H1 (cell line): ENCODE data around the gene TMEM89. TPM values are rescaled to one million over a fixed set of nuclear protein-coding genes. Genes with fewer than 3 reads are reported as not detected.

Experiments
- CTCF ChIA-PET: fragments of 300-600 bp; sonication (Branson Sonifier 250); formaldehyde crosslinking; loops from one replicate; lab custom pipeline; 2021; ENCODE audit not compliant: partially characterized antibody; lab: Charles Lee
- POLR2A ChIA-PET: fragments of 300-600 bp; sonication (Branson Sonifier 250); formaldehyde crosslinking; loops from one replicate; lab custom pipeline; 2021; ENCODE audit warnings: inconsistent platforms; ENCODE audit not compliant: partially characterized antibody; lab: Charles Lee
- DNase-seq, 2 experiments: peaks; one replicate each; pipeline versions ENCODE4 v3.0.0 to v3.0.0-alpha.2; 2010 to 2022; ENCODE audit warnings: low spot score in 2 of 2, low read depth in 1 of 2, mixed read lengths in 1 of 2
- FAIRE-seq: peaks from 2 replicates; lab custom pipeline; 2011; peaks lifted over from hg19 to GRCh38; lab: Jason Lieb, UNC
- H2AFZ ChIP-seq: 2 replicates; pipeline ENCODE4 v1.8.1; 2012; ENCODE audit warnings: low read length, inconsistent platforms
- H2AK5ac ChIP-seq: 2 replicates; pipeline ENCODE4 v1.6.1; 2013; ENCODE audit warnings: low read depth, low read length
- H2BK120ac ChIP-seq: replicated peaks from 2 replicates; pipeline ENCODE3; 2013; ENCODE audit warnings: low read depth, low read length, inconsistent platforms
- H2BK12ac ChIP-seq: 2 replicates; pipeline ENCODE4 v1.6.1; 2013; ENCODE audit warnings: low read depth, low read length
- H2BK15ac ChIP-seq: 2 replicates; pipeline ENCODE4 v1.6.1; 2013; ENCODE audit warnings: low read length
- H2BK20ac ChIP-seq: 2 replicates; pipeline ENCODE4 v1.6.1; 2013; ENCODE audit warnings: low read length
- H2BK5ac ChIP-seq: 2 replicates; pipeline ENCODE4 v1.6.1; 2013; ENCODE audit warnings: low read depth, low read length
- H3K14ac ChIP-seq: 2 replicates; pipeline ENCODE4 v1.6.1; 2013; ENCODE audit warnings: inconsistent platforms; ENCODE audit not compliant: insufficient read length
- H3K18ac ChIP-seq: 2 replicates; pipeline ENCODE4 v1.6.1; 2013; ENCODE audit warnings: low read length; ENCODE audit errors: extremely low read depth
- H3K23ac ChIP-seq: 2 replicates; pipeline ENCODE4 v1.6.1; 2013; ENCODE audit warnings: inconsistent platforms; ENCODE audit not compliant: insufficient read length
- H3K23me2 ChIP-seq: 2 replicates; pipeline ENCODE4 v1.6.1; 2013; ENCODE audit warnings: low read depth, low read length
- H3K27ac ChIP-seq: 2 replicates; pipeline ENCODE4 v1.6.1; 2011; ENCODE audit warnings: low read depth, low read length, inconsistent platforms
- H3K27me3 ChIP-seq, 4 experiments: replicated peaks in 1 of 4; 1 replicate in 1 of 4; 2 replicates in 3 of 4; pipeline versions ENCODE4 v1.6.1 to v1.8.1; 2011 to 2013; ENCODE audit warnings: low read length in 3 of 4, mild to moderate bottlenecking in 3 of 4, inconsistent platforms in 2 of 4, mixed read lengths in 2 of 4, moderate library complexity in 1 of 4; ENCODE audit not compliant: control insufficient read depth in 3 of 4, insufficient read depth in 3 of 4; ENCODE audit errors: extremely low read depth in 1 of 4
- H3K36me3 ChIP-seq, 4 experiments: 2 replicates each; pipeline versions ENCODE4 v1.6.1 to v1.8.1; 2011 to 2013; ENCODE audit warnings: mild to moderate bottlenecking in 4 of 4, low read length in 3 of 4, moderate library complexity in 2 of 4, control low read depth in 1 of 4, inconsistent platforms in 1 of 4; ENCODE audit not compliant: insufficient read depth in 4 of 4, control insufficient read depth in 2 of 4
- H3K4ac ChIP-seq: replicated peaks from 2 replicates; pipeline ENCODE3; 2013; ENCODE audit warnings: low read length, low read depth, mixed read lengths, inconsistent platforms; ENCODE audit not compliant: insufficient read length
- H3K4me1 ChIP-seq, 4 experiments: replicated peaks in 1 of 4; 1 replicate in 1 of 4; 2 replicates in 3 of 4; pipeline versions ENCODE4 v1.6.1 to v1.8.1; 2011 to 2013; ENCODE audit warnings: low read length in 3 of 4, inconsistent platforms in 2 of 4, mixed read lengths in 1 of 4; ENCODE audit not compliant: insufficient read depth in 4 of 4, control insufficient read depth in 3 of 4
- H3K4me2 ChIP-seq, 2 experiments: 2 replicates each; pipeline versions ENCODE4 v1.6.1 to v1.8.1; 2011 to 2013; ENCODE audit warnings: low read depth in 2 of 2, low read length in 2 of 2, control low read depth in 1 of 2, inconsistent platforms in 1 of 2, mild to moderate bottlenecking in 1 of 2; ENCODE audit not compliant: insufficient read depth in 1 of 2
- H3K4me3 ChIP-seq, 4 experiments: fragments of 200-600, 300-600 bp in 1 of 4; sonication (generic), shearing (Covaris generic), sonication (Bioruptor Twin) in 1 of 4; 2 replicates each; pipeline versions ENCODE4 v1.5.1 to v1.8.1; 2011 to 2016; ENCODE audit warnings: low read length in 4 of 4, low read depth in 3 of 4, control low read depth in 2 of 4, inconsistent platforms in 2 of 4, mild to moderate bottlenecking in 2 of 4, mixed read lengths in 1 of 4, moderate library complexity in 1 of 4; ENCODE audit not compliant: insufficient read depth in 2 of 4; ENCODE audit errors: extremely low read depth in 1 of 4
- H3K56ac ChIP-seq: replicated peaks from 2 replicates; pipeline ENCODE3; 2013; ENCODE audit warnings: low read depth, mild to moderate bottlenecking, mixed read lengths, low read length, inconsistent platforms; ENCODE audit not compliant: insufficient read length
- H3K79me1 ChIP-seq: 2 replicates; pipeline ENCODE4 v1.6.1; 2013; ENCODE audit warnings: low read depth, low read length, control low read depth
- H3K79me2 ChIP-seq, 2 experiments: 2 replicates each; pipeline versions ENCODE4 v1.6.1 to v1.8.1; 2012 to 2013; ENCODE audit warnings: low read length in 2 of 2, mild to moderate bottlenecking in 2 of 2, inconsistent platforms in 1 of 2; ENCODE audit not compliant: insufficient read depth in 2 of 2, control insufficient read depth in 1 of 2
- H3K9ac ChIP-seq, 4 experiments: replicated peaks in 1 of 4; 1 replicate in 1 of 4; 2 replicates in 3 of 4; pipeline versions ENCODE4 v1.6.1 to v1.8.1; 2011 to 2013; ENCODE audit warnings: low read depth in 3 of 4, low read length in 3 of 4, control low read depth in 2 of 4, mild to moderate bottlenecking in 2 of 4, moderate library complexity in 2 of 4, inconsistent platforms in 1 of 4; ENCODE audit errors: extremely low read depth in 1 of 4
- H3K9me3 ChIP-seq, 2 experiments: 2 replicates each; pipeline versions ENCODE4 v1.6.1 to v1.8.1; 2012 to 2013; ENCODE audit warnings: mild to moderate bottlenecking in 2 of 2, moderate library complexity in 2 of 2, control low read depth in 1 of 2, inconsistent platforms in 1 of 2, low read depth in 1 of 2, low read length in 1 of 2, mixed read lengths in 1 of 2; ENCODE audit not compliant: insufficient read depth in 2 of 2
- H4K20me1 ChIP-seq, 2 experiments: replicated peaks in 1 of 2; 2 replicates each; pipeline versions ENCODE3 to v1.8.1; 2011 to 2013; ENCODE audit warnings: inconsistent platforms in 2 of 2, low read length in 2 of 2, mild to moderate bottlenecking in 1 of 2; ENCODE audit not compliant: insufficient read depth in 2 of 2, control insufficient read depth in 1 of 2
- H4K5ac ChIP-seq: 2 replicates; pipeline ENCODE4 v1.6.1; 2013; ENCODE audit warnings: low read length, low read depth, mixed read lengths, inconsistent platforms; ENCODE audit not compliant: insufficient read length
- H4K8ac ChIP-seq: 2 replicates; pipeline ENCODE4 v1.8.0; 2013; ENCODE audit warnings: mild to moderate bottlenecking, moderate library complexity, low read length, inconsistent platforms; ENCODE audit not compliant: insufficient read depth; ENCODE audit errors: extremely low read depth
- H4K91ac ChIP-seq: replicated peaks from 2 replicates; pipeline ENCODE3; 2013; ENCODE audit warnings: low read length, mixed read lengths, inconsistent platforms; ENCODE audit not compliant: insufficient read length
- ASH2L ChIP-seq: fragments of 200-600, 300-600 bp; sonication (generic); IDR thresholded peaks from one replicate; pipeline ENCODE4 v1.7.1; 2017; ENCODE audit warnings: low read length
- E2F6 ChIP-seq: IDR thresholded peaks from 2 replicates; pipeline ENCODE4 v1.6.1; 2012; ENCODE audit warnings: inconsistent platforms
- RNF2 ChIP-seq: fragments of 200-900, 300-1000 bp; sonication (generic); IDR thresholded peaks from 2 replicates; pipeline ENCODE4 v1.7.1; 2016; ENCODE audit warnings: borderline replicate concordance, low read depth, mild to moderate bottlenecking, antibody characterized with exemption, low read length; ENCODE audit not compliant: poor library complexity, severe bottlenecking; ENCODE audit errors: missing control alignments
- WGBS, 2 experiments: shearing (Covaris generic) in 1 of 2; methylation state at CpG; one replicate each; pipeline versions ENCODE4 v1.1.6 to v1.1.7; 2013 to 2015; ENCODE audit warnings: low lambda C conversion rate in 2 of 2, mixed read lengths in 2 of 2, inconsistent platforms in 1 of 2, low coverage in 1 of 2, missing lambda C conversion rate in 1 of 2; ENCODE audit not compliant: insufficient replicate concordance in 2 of 2, insufficient coverage in 1 of 2, insufficient read length in 1 of 2; ENCODE audit errors: extremely low coverage in 1 of 2, missing lambda C conversion rate in 1 of 2; 5-methylcytosine and 5-hydroxymethylcytosine counted together
- polyA plus RNA-seq, 7 experiments: library from polyadenylated mRNA; depleted of rRNA in 3 of 7; stranded (reverse) in 5 of 7; unstranded in 2 of 7; fragments of >200 nt in 5 of 7; fragments of 200-250 nt in 2 of 7; gene quantifications; 1 replicate in 5 of 7; 2 replicates in 1 of 7; 4 replicates in 1 of 7; pipeline versions ENCODE4 v1.2.1 to v1.2.3, GENCODE V29; 2011 to 2013; ENCODE audit warnings: missing spikeins in 2 of 7, mixed read lengths in 2 of 7
- total RNA-seq: library from RNA; stranded (reverse); fragmentation: NEBNext Ultra II Directional; extraction: Animal tissue kit (Norgen Biotek cat#: 25700); gene quantifications from 2 replicates; pipeline ENCODE4 v1.2.1, GENCODE V29; 2021

Gene TMEM89
- total and polyA plus RNA-seq, 2 of the 8 experiments (the other 6 are each of a cell fraction or from before 2014, with no cell fraction given) = not detected

GRCh38 chr3:48656841-48657281, 35.3 kb upstream of the TMEM89 start:
- Histone ChIP-seq H3K36me3 (peaks cover 0 to 13% (median 8%) of the 10 kb centered on the region in 4 experiments; a peak in 5 of 8 replicates), H3K18ac (peak overlapping the region; percentile 95), H2AFZ (peak overlapping the region; percentile 70; the same call in 1 of the 2 replicates), H3K79me1 (peaks cover 2% of the 10 kb centered on the region; the same call in 1 of the 2 replicates), H2BK15ac (peak overlapping the region; percentile 99; the same call in 1 of the 2 replicates), H3K4me2 (peak overlapping the region; percentile 74 to 81), H3K4me1 (peaks cover 0 to 18% (median 16%) of the 10 kb centered on the region in 4 experiments; a peak in 6 of 7 replicates), H2BK120ac (no peak overlapping the region), H2BK12ac (peak overlapping the region; percentile 80), H2AK5ac (0 out of 2 replicates have a peak overlapping the region, but pooled peaks have one; percentile 54), H3K56ac (no peak overlapping the region), H3K79me2 (no peaks in the 10 kb centered on the region), H3K27me3 (peaks cover 0 to 5% (median 4%) of the 10 kb centered on the region in 4 experiments; a peak in 3 of 7 replicates), H3K4me3 (peak overlapping the region in 2 of 4 experiments; percentile 6 to 61; a peak in 4 of 8 replicates), H3K27ac (no peak overlapping the region), H3K14ac (no peak overlapping the region), H2BK20ac (no peak overlapping the region), H4K5ac (peak overlapping the region; percentile 87), H3K23ac (no peak overlapping the region), H4K8ac (peak overlapping the region; percentile 90; the same call in 1 of the 2 replicates), H3K23me2 (peaks cover 11% of the 10 kb centered on the region; the same call in 1 of the 2 replicates), H3K4ac (peak overlapping the region; percentile 90), H2BK5ac (peak overlapping the region; percentile 83), H3K9me3 (no peaks in the 10 kb centered on the region), H3K9ac (peak overlapping the region in 2 of 4 experiments; percentile 54 to 56; a peak in 4 of 7 replicates), H4K91ac (peak overlapping the region; percentile 94), H4K20me1 (peaks cover 7 to 40% of the 10 kb centered on the region in 2 experiments)
- TF ChIP-seq E2F6 (no peak; the same call in 1 of the 2 replicates), RNF2 (peak; percentile 16), ASH2L (peak; percentile 10)
- ChIA-PET CTCF (interaction anchor here (0.6 to 2.2 kb wide), 10 partner anchors 12 to 108 kb away, joined by 3 to 11 read pairs (median 4); partner anchors contain the start of gene SLC26A6), POLR2A (interaction anchor here (1.0 to 10.5 kb wide), 6 partner anchors 11 to 364 kb away, joined by 3 to 111 read pairs (median 4); partner anchors contain the start of genes IP6K2, NCKIPSD, SLC26A6 and UQCRC1)
- FAIRE-seq (no peak), DNase-seq (no peak)
- 88% methylated on average over 40 of the region's 45 CpGs; no CpG with 5 or more reads in 1 of the 2 experiments for WGBS, 2 experiments
